DOHH2 (cell line): Measurements from ENCODE around the gene SUMF1.

ENCODE experiments used
- CTCF ChIP-seq: fragments of 200-600 bp; sonication (generic); IDR thresholded peaks from one replicate; pipeline ENCODE4 v1.5.1; 2014; ENCODE audit warnings: antibody characterized with exemption, mild to moderate bottlenecking, low read depth, low read length; ENCODE audit not compliant: poor library complexity, severe bottlenecking
- EZH2phosphoT487 ChIP-seq: fragments of 200-600 bp; sonication (generic); IDR thresholded peaks from 2 replicates; pipeline ENCODE4 v1.6.1; 2017; ENCODE audit warnings: borderline replicate concordance, mild to moderate bottlenecking, antibody characterized with exemption, low read length, moderate library complexity, mixed read lengths

GRCh38 chr3:4503050-4503449, 36.0 kb upstream of the SUMF1 start:
- TF ChIP-seq CTCF: no peak
- no peak for TF ChIP-seq EZH2phosphoT487
